SJCRH30 (cell line): ENCODE measurements around the gene ERICH2. TPM values are rescaled to one million over a fixed set of nuclear protein-coding genes. Genes with fewer than 3 reads are reported as not detected.
A peak's percentile ranks its signal among the peaks of the same experiment; 100 is the strongest.

Experiments used
- DNase-seq, 2 experiments: peaks; one replicate each; pipeline ENCODE4 v3.0.0-alpha.2; 2015 to 2020
- H3K27ac ChIP-seq: fragments of 250-450 bp; sonication (Bioruptor Pico); 2 replicates; pipeline ENCODE4 v1.5.1; 2020; ENCODE audit warnings: mild to moderate bottlenecking, moderate library complexity
- H3K27me3 ChIP-seq: fragments of 250-450 bp; sonication (Bioruptor Pico); 2 replicates; pipeline ENCODE4 v1.5.1; 2020; ENCODE audit warnings: mild to moderate bottlenecking, moderate library complexity
- H3K36me3 ChIP-seq: fragments of 250-450 bp; sonication (Bioruptor Pico); 2 replicates; pipeline ENCODE4 v1.5.1; 2020; ENCODE audit warnings: mild to moderate bottlenecking, moderate library complexity
- H3K4me1 ChIP-seq: fragments of 250-450 bp; sonication (Bioruptor Pico); 2 replicates; pipeline ENCODE4 v1.5.1; 2020; ENCODE audit warnings: mild to moderate bottlenecking, moderate library complexity
- H3K4me3 ChIP-seq: fragments of 250-450 bp; sonication (Bioruptor Pico); 2 replicates; pipeline ENCODE4 v1.5.1; 2020; ENCODE audit warnings: mild to moderate bottlenecking, moderate library complexity
- H3K9me3 ChIP-seq: fragments of 250-450 bp; sonication (Bioruptor Pico); replicated peaks from 2 replicates; pipeline ENCODE4 v1.5.1; 2020; ENCODE audit warnings: mild to moderate bottlenecking, moderate library complexity
- total RNA-seq: library from RNA; depleted of rRNA; stranded (reverse); fragments of >200 nt; shearing (Covaris generic); gene quantifications from 2 replicates; pipeline ENCODE4 v1.2.3, GENCODE V29; 2014

Gene ERICH2
- total RNA-seq, 1 experiment from 2014 or later, result 2.1 TPM

DNA sequence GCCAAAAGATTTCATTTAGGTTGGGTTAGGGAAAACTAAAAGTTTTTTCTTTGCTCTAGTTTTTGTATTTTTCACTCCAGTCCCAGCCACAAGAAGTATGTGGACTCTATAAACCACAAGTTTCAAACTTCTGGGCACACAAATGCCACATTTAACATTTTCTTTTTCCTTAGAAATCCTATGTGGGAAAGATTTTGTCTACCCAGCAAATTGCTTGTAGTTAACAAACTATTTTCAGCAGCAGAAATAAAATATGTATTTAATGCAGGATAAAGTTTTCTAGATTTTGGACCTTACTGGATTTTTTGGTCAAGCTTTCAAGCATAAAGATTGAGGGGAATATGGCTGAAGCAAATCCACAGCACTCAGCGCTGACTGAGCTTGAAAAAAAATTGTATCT is 9.1 kb downstream of the ERICH2 start:
- DNase-seq, result no peak
- Histone ChIP-seq H3K4me3 (no peak overlapping the region), H3K9me3 (no peaks in the 10 kb centered on the region), H3K27me3 (no peaks in the 10 kb centered on the region), H3K27ac (no peak overlapping the region), H3K36me3 (no peaks in the 10 kb centered on the region), H3K4me1 (no peaks in the 10 kb centered on the region)

- Histone ChIP-seq H3K9me3 (no peaks in the 10 kb centered on the region), H3K4me3 (no peak overlapping the region), H3K27ac (no peak overlapping the region), H3K4me1 (no peaks in the 10 kb centered on the region), H3K36me3 (no peaks in the 10 kb centered on the region), H3K27me3 (no peaks in the 10 kb centered on the region)
- no peak for DNase-seq
These were observed 12.5 kb downstream of the ERICH2 start for GRCh38 chr2:170782673-170783072.

DNA sequence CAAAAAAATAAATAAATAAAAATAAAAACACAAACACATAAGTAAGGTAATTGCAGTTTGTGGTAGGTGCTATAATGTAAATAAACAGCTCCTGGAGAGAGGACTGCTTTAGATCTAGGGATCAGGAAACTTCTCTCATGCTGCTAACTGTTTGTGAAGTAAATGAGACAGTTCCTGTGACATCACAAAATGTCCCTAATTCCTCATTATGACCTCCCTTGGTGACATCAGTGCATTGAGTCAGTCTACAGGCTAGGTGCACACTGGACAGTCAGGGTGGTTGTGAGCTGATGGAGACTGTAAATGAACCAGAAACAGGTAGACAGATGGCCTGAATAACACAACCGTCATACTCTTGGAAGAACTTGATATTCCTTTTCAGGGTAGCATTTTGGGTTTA is 13.4 kb downstream of the ERICH2 start:
- Histone ChIP-seq H3K36me3 (no peaks in the 10 kb centered on the region), H3K27ac (no peak overlapping the region), H3K9me3 (no peaks in the 10 kb centered on the region), H3K4me1 (no peaks in the 10 kb centered on the region), H3K4me3 (no peak overlapping the region), H3K27me3 (no peaks in the 10 kb centered on the region)
- no peak for DNase-seq

DNA sequence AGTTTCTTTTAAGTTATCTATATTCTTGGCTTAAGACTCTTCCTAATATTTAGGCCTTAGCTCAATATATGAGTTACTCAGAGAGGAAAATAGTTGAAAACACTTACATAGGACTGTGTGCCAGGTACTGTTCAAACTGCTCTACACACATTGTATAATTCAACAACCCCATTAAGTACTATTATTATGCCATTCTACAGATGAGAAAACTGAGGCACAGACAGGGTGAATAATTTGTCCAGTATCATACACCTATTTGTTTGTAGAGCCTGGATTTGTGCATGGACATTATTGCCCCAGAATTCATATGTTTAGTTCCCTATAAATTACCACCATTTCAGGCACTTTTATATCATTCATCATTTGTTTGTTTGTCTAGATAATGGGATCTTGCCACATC is 28.8 kb downstream of the ERICH2 start:
- DNase-seq, result no peak
- H3K36me3 ChIP-seq, result no peaks in the 10 kb centered on the region
- no peaks in the 10 kb centered on the region for H3K9me3 ChIP-seq
- no peak overlapping the region for H3K27ac ChIP-seq
- H3K27me3 ChIP-seq, result no peaks in the 10 kb centered on the region
- H3K4me1 ChIP-seq, result no peaks in the 10 kb centered on the region
- H3K4me3 ChIP-seq, result no peak overlapping the region

DNA sequence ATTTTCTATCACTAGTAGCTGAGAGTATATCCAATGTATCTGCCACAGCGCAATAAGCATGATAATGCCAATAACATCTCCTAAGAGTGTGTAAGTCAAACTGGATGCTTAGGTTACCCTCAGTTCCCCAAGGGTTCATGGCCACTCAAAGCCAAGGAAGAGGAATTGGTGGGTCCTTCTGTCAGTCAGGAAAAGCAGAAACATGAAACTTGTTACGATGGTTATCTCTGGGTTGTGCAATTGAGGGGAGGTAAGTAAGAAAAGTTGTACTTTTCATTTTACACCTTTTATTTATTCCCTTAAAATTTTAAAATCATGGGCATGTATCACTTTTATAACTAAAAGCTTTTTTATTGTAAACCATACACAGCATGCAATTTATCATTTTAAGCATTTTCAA is 36.4 kb downstream of the ERICH2 start:
- Histone ChIP-seq H3K36me3 (no peaks in the 10 kb centered on the region), H3K9me3 (no peaks in the 10 kb centered on the region), H3K4me1 (no peaks in the 10 kb centered on the region), H3K27me3 (no peaks in the 10 kb centered on the region), H3K4me3 (no peak overlapping the region), H3K27ac (no peak overlapping the region)
- no peak for DNase-seq

DNA sequence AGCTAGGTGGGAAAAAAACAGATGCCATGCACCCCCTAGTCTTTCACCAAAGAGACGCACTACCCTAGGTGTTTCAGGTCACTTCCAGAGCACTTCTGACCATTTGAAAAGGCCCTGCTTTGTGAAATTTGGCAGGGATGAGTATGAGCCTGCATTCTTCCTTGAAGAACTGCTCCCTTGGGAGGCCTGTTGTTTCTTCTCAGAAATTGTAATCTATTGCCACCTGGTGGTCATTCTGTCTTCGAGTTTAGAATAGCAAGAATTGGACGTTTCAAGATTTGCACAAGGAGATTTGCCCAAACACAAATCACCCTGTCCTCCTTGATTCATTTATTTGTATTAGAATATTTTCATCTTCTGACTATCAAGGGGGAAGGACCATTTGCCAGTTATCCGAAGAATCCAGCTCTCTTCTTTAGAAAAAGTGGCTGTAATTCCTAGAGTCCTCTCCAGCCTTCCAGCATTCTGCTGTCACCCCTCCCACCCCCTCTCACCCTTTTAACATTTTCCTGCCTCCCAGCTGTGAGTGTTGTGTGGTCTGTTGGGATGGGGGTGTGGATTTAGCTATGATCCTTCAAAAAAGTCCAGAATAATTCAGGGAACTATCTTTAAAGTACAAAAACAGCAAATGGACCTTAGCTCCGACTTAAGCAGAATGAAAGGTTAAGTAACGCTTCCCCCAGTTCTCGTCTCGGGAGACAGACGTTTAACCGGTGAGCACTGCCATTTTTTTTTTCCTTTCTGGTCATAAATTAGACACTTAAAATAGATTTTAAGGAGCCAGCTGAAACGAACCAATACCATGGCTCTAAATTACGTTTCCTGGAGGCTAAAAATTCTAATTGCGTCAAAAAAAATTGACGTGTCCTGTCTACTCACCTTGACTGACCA is 42.8 kb downstream of the ERICH2 start:
- DNase-seq, result peak; percentile 78 to 91
- Histone ChIP-seq H3K27ac (no peak overlapping the region), H3K4me3 (no peak overlapping the region), H3K9me3 (no peaks in the 10 kb centered on the region), H3K36me3 (no peaks in the 10 kb centered on the region), H3K27me3 (no peaks in the 10 kb centered on the region), H3K4me1 (peaks cover 6% of the 10 kb centered on the region; the same call in 1 of the 2 replicates)

DNA sequence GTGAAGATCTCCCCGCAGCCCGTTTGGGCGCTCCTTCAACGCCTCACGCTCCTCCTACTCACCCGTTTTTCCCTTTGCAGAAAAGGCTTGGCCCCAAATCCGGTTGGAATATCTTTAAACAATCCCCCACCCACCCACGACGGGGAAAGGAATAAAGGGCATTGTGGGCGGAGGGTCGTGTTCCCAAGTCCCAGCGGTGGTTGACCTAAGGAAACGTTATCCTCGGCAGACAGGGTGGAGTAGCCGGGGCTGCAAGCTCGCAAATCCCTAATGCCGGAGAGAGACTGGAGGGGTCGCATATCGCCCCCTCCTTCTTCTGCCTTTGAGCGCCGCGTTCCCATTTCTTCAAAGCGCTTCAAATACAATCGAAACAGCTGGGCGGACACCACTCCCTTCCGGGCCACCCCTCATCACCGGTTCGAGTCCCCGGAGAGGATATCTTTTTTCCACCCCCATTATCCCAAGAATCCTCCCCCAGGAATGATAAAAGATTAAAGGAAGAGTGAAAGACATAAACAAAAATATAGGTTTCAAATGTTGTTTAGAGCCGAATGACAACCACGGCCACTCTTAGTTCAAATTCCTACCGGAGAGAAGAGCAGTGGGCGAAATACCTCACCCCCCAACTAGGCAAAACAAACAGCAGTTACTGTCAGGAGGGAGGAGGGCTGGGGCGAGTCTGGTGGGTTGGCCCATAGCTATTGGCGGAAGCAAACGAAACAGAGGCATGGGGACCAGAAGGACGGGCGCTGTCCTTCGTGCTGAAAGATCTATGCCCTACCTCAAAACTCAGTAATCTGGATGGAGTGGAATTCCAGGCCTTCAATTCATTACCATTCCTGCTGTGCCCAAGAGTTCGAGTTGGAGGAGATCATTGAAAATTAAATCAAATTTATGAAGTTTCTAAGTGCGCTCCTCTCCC is 43.7 kb downstream of the ERICH2 start:
- no peak overlapping the region for H3K27ac ChIP-seq
- no peaks in the 10 kb centered on the region for H3K27me3 ChIP-seq
- peak; percentile 51 to 72 for DNase-seq
- no peak overlapping the region for H3K4me3 ChIP-seq
- no peaks in the 10 kb centered on the region for H3K9me3 ChIP-seq
- H3K4me1 ChIP-seq, result peaks cover 6% of the 10 kb centered on the region; the same call in 1 of the 2 replicates
- no peaks in the 10 kb centered on the region for H3K36me3 ChIP-seq

DNA sequence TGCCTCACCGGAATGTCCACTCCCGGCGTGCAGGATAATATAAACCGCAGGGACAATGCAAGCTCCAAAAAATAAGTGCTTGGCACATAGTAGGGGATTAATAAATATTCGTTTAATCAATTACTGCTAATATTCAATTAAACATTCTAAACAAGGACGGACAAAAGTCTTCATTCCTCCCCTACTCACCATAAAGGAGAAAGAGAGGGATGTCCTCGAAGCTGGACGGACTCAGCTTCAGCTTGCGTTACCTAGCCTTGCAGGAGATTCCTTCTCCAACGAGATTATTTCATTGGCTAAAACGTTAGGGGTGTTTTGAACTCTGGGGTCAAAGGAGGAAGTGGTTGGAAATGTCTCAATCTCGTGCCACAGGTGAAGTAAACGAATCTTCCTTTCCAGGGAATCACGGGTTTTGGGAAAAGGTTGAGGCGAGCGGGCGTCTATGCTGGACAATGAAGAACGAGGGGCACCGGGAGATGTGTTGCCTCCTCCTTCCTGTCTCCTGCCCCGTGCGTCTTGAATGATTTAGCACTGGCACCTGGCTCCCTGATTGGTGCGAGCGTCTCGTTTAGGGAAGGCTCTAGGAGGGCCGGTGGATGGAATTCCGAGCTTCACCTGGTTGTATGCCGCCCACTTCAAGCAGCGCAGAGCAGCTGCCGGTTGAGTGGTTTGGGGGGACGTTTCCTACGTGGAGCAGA is 44.5 kb downstream of the ERICH2 start:
- no peaks in the 10 kb centered on the region for H3K36me3 ChIP-seq
- H3K27ac ChIP-seq, result no peak overlapping the region
- H3K4me1 ChIP-seq, result peaks cover 6% of the 10 kb centered on the region; the same call in 1 of the 2 replicates
- H3K4me3 ChIP-seq, result no peak overlapping the region
- no peaks in the 10 kb centered on the region for H3K27me3 ChIP-seq
- no peak for DNase-seq
- no peaks in the 10 kb centered on the region for H3K9me3 ChIP-seq

DNA sequence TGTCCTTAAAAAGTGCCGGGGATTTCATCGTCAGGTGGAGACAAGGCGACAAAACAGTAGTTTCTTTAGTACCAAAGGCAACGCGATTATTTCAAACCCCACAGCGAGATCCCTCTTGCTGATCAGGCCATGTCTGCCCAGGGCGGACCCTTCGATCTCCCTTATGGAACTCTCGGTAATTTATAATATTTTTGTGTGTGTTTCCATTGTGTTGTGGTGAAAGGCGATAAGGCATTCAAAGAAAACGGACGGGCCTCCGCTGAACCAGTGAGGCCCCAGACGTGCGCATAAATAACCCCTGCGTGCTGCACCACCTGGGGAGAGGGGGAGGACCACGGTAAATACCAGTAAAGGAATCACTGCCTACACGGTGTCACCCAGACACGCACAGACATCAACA is 45.1 kb downstream of the ERICH2 start:
- no peaks in the 10 kb centered on the region for H3K9me3 ChIP-seq
- H3K4me1 ChIP-seq, result peaks cover 6% of the 10 kb centered on the region; the same call in 1 of the 2 replicates
- no peaks in the 10 kb centered on the region for H3K27me3 ChIP-seq
- H3K27ac ChIP-seq, result no peak overlapping the region
- no peak for DNase-seq
- no peak overlapping the region for H3K4me3 ChIP-seq
- no peaks in the 10 kb centered on the region for H3K36me3 ChIP-seq

- no peaks in the 10 kb centered on the region for H3K27me3 ChIP-seq
- H3K27ac ChIP-seq, result no peak overlapping the region
- H3K4me1 ChIP-seq, result peaks cover 6% of the 10 kb centered on the region; the same call in 1 of the 2 replicates
- DNase-seq, result peak; percentile 73 to 89
- peak overlapping the region; percentile 77 for H3K4me3 ChIP-seq
- no peaks in the 10 kb centered on the region for H3K9me3 ChIP-seq
- H3K36me3 ChIP-seq, result no peaks in the 10 kb centered on the region
These were observed 45.7 kb downstream of the ERICH2 start for GRCh38 chr2:170815746-170816503.

- Histone ChIP-seq H3K4me1 (peaks cover 6% of the 10 kb centered on the region; the same call in 1 of the 2 replicates), H3K27ac (peak within 1 kb of the TSS; percentile 43), H3K36me3 (no peaks in the 10 kb centered on the region), H3K4me3 (peak within 1 kb of the TSS; percentile 77), H3K9me3 (no peaks in the 10 kb centered on the region), H3K27me3 (no peaks in the 10 kb centered on the region)
- peak; percentile 84 for DNase-seq
These were observed 46.4 kb downstream of the ERICH2 start, which contains the start of gene GAD1 for GRCh38 chr2:170816504-170817092. TSS of gene GAD1 (plus strand) at chr2:170816887. CDS start at chr2:170818592, 1,705 bp downstream.

- peaks cover 6% of the 10 kb centered on the region; the same call in 1 of the 2 replicates for H3K4me1 ChIP-seq
- peak; percentile 52 to 64 for DNase-seq
- no peaks in the 10 kb centered on the region for H3K9me3 ChIP-seq
- peak overlapping the region; percentile 43 for H3K27ac ChIP-seq
- H3K27me3 ChIP-seq, result no peaks in the 10 kb centered on the region
- H3K36me3 ChIP-seq, result no peaks in the 10 kb centered on the region
- H3K4me3 ChIP-seq, result peak overlapping the region; percentile 77
These were observed 47.2 kb downstream of the ERICH2 start for GRCh38 chr2:170817093-170818035.
